ENCODE measurements around the gene CACNG7.

DNA sequence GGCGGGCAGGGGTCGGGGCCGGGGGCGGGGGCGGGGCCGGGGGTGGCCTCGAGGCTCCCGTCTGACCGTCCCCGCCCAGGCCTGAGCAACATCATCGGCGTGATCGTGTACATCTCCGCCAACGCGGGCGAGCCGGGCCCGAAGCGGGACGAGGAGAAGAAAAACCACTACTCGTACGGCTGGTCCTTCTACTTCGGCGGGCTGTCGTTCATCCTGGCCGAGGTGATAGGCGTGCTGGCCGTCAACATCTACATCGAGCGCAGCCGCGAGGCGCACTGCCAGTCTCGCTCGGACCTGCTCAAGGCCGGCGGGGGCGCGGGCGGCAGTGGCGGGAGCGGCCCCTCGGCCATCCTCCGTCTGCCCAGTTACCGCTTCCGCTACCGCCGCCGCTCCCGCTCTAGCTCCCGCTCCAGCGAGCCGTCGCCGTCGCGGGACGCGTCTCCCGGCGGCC lies 72.9 kb downstream of the CACNG7 start:
- TF ChIP-seq, protein P1, sequence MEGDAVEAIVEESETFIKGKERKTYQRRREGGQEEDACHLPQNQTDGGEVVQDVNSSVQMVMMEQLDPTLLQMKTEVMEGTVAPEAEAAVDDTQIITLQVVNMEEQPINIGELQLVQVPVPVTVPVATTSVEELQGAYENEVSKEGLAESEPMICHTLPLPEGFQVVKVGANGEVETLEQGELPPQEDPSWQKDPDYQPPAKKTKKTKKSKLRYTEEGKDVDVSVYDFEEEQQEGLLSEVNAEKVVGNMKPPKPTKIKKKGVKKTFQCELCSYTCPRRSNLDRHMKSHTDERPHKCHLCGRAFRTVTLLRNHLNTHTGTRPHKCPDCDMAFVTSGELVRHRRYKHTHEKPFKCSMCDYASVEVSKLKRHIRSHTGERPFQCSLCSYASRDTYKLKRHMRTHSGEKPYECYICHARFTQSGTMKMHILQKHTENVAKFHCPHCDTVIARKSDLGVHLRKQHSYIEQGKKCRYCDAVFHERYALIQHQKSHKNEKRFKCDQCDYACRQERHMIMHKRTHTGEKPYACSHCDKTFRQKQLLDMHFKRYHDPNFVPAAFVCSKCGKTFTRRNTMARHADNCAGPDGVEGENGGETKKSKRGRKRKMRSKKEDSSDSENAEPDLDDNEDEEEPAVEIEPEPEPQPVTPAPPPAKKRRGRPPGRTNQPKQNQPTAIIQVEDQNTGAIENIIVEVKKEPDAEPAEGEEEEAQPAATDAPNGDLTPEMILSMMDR (IDR thresholded peaks at IDR 0.05): no peak
- TF ChIP-seq POLR2A (IDR thresholded peaks at IDR 0.05): no peak

Data from right lobe of liver (tissue), 4 donors.